Stimulated activated CD4-positive, alpha-beta T cell treated with anti-CD3 and anti-CD28 coated beads, Interleukin-4, amount 100 ng/mL, for 48 hours (primary cell): ENCODE measurements around the gene SHQ1.

ENCODE experiments used
- DNase-seq, 2 donors: peaks; one replicate each; pipeline ENCODE4 v3.0.0-alpha.2; 2020; ENCODE audit warnings: low read depth in 2 of 2

The SHQ1 gene

DNA sequence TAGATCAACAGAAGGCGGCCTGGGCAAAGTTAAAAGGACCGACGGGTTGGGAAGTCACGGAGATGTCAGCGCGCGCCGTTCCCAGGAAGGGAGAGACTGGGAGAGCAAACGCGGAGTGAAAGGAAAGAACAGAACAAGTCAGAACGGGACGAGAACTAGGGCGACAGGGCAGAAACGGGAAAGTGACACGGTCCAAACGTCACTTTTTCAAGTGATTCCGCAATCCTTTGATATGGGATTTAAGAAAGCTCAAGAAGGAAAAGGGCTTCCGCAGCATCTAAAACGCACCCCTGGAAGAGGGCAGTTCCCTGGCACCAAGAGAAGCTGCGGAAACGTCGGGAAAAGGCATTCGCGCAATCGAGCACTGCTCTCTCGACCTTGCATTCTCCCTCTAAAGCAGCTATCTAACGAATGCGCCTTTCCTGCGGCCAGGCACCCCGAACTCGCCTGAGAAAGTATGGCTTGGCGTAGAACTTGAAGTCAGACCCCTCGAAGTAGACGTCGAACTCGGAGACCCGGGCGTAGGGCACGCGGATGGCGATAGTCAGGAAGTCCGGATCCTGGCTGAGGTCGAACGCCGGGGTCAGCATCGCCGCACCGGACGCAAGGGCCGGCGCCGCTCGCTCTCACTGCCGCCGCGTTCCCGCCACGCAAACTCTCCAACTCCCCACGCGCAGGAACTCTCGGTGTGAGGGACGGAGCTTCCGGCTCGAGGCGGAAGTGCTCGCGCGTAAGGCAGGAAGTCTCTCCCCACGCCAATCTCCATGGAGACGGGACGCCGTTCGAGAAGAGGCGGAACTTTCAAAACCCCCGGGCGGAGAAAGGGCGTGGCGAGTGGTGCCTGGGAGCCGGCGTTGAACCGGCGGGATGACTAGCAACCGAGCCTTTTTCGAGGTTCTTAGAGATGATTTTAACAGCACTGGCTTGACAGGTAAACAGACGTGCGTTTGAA is at the start of gene SHQ1:
SHQ1 (minus strand) TSS at position 695 of the 952 bp plus-strand sequence; CDS start at position 590, 105 bp downstream.
- peak; percentile 94 to 96 for DNase-seq

DNA sequence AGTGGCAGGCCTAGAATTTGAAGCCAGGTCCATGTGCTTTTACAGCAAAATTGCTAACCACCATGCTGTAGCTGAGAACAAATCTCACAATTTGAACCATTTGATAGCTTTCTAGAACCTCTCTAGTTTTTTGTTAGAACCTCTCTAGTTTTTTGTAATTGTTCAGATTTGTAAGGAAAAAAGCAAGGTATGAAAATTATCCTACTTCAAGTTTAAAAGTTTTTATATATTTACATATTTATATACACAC is 49.4 kb upstream of the SHQ1 start:
- DNase-seq, result no peak

DNA sequence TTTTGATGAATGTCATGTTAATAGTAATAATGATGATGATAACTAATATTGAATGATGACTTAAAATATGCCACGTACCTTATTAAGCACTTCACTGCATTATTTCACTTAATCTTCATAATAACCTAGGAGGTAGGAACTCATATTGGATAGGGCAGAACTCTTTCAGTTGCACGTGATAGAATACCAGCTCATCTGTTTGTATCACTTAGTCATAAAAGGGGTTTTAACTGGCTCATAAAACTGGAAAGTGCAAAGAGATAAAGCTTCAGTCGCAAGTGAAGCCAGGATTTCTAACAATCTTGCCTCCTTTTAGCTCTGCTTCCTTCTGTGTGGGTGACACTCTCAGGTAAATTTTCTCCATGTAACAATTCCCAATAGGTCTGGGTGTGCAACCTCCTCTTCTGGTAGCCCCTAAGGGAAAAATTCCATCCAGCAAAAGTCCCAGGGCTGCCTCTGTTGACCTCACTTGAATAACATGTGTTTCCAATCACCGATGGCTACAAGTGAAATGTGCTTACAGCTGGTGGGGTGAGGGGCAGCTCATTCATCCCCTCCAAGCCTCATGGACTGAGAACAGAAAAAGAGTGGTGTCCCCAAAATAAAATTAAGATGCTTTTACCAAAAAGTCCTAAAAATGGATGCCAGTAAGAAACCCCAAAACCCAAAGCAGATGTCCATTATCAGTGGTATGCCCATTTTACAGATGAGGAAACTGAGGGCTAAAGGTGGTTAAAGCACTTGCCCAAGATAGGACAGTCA is 48.9 kb upstream of the SHQ1 start:
- no peak for DNase-seq

DNA sequence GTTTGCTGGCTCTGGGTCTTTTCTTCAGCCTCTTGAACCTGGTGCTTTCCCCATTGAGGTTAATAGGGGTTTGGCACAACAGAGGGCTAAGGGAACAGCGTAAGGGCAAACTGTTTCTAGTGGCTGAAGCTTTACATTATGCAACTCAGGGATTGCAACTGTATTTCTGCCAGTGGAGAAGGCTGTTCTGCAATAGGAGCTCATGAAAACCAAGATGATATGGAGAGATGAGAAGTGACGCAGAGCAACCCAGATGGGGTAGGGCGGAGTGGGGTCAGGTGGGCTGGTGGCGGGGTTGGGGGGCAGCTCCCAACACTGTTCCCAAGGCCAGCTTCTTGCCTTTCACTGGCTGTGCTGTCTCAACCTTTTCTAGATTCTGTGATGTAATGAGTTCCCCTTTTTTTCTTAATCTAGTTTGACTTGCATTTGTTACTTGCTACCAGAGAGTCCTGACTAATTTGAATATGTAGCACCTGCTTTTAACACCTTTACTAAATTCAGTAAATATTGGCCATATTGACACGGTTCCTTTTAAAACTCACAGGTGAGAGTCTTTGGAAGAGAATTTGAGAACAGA is 46.8 kb upstream of the SHQ1 start:
- no peak for DNase-seq

DNA sequence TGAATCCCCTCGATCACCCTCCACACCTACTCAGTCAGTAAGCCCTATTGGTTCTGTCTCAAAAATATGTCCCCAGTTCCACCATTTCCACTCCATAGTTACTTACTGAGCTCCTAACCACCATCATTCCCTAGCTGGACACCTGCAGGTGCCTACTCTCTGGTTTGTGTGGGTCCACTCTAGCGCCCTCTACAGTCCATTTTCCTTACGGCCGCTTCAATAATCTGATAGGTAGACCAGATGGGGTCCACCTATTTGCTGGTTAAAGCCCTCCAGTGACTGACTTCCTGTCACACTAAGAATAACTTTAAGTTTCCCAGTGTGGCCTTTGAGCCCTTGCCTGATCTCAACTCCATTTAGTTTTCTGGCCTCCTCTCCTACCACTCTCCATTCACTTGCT is 44.6 kb upstream of the SHQ1 start:
- no peak for DNase-seq

DNA sequence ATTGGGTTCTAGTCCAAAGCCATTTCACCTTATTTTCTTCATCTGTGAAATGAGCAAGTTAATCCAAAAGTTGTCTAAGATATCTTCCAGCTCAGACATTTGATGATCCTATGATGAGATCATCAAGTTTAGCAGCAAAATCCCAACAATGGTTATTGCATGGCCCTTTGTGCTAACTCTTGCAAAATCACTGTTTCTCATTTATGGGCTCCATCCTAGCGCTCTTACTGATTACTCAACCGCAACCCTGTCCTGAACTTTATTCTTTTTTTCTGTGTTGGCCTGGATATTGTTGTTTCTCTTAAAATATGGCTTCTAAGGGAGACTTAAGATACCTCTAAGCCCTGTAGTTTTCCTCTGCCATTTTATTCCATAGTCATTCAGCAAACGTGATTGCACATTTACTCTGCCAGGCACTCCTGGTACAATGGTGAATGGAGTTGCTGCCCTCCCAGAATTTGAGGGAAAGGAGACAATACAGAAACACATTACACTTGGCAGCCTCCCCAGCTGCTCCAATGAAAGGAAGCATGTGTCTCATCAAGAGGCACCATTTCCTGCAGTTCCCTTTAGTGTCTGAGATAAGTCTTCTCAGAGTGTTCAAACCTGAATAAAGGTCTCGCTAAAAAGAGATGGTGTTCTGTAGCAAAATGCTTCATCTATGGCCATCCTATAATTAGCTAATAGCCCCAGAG is 44.0 kb upstream of the SHQ1 start:
- DNase-seq, result no peak

DNA sequence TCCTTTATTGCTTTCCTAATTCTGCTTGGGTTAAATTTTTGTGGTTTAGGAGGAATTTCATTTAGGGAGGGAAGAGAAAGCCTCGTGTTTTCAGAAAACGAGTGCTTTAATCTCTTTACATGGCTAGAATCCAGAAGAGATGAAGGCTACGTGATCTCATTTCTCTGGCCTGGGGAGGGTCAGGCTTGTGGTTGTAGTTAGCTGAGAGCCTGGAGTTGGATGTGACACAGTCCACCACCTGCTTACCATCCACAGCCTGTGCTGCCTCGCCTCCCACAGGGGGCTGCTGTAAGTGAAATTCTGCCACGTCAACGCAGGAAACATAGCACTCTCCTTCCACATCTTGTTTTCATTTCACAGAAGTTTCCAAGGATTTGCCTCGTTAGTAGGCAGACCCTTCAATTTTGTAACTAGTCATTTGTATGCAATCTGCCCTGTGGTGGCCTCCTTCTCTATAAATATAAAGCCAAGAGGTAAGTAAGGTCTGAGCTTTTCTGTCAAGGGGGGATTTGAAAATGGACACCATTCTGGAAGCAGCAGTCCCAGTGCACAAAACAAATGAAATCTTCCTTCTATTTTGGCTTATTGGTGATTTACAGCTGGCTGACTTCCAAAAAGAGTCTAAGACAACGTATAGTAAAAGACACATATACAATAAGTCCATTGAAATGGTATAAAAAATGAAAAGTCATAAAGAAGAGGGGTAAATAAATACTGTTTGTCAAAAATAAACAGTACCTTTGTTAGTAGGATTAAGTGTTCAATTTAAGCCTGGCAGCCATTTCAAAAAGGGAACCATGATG is 43.0 kb upstream of the SHQ1 start:
- DNase-seq, result no peak

DNA sequence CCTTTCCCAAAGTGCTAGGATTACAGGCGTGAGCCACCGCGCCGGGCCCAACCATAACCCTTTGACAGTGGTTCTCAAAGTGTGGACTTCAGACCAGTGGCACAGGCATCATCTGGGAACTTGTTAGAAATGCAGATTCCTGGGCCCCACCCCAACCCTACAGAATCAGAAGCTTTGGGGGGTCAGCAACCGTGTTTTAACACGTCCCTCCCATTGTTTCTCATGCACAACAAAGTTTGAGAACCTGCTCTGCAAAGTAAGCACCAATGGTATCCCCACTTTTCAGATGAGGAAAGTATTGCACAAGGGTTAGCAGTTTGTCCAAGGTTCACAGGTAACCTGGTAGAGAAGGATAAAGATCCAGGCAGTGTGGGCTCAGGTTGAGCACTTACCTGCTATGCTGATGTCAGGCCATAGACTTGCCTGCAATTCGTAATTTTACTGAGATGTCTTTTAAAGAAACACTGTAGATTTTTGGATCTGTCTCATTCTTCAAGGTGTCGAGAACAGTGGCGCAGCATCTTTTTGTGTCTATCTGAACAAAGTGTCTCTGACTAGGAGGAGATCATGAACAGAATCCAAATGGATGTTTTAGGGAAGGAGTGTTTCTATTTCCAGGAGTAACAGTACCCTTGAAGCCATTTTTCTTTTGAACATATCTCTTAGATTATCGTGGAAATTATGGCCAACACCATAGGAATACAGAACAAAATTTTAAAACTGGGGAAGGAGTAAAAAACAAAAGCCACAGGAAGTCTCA is 42.1 kb upstream of the SHQ1 start:
- no peak for DNase-seq

DNA sequence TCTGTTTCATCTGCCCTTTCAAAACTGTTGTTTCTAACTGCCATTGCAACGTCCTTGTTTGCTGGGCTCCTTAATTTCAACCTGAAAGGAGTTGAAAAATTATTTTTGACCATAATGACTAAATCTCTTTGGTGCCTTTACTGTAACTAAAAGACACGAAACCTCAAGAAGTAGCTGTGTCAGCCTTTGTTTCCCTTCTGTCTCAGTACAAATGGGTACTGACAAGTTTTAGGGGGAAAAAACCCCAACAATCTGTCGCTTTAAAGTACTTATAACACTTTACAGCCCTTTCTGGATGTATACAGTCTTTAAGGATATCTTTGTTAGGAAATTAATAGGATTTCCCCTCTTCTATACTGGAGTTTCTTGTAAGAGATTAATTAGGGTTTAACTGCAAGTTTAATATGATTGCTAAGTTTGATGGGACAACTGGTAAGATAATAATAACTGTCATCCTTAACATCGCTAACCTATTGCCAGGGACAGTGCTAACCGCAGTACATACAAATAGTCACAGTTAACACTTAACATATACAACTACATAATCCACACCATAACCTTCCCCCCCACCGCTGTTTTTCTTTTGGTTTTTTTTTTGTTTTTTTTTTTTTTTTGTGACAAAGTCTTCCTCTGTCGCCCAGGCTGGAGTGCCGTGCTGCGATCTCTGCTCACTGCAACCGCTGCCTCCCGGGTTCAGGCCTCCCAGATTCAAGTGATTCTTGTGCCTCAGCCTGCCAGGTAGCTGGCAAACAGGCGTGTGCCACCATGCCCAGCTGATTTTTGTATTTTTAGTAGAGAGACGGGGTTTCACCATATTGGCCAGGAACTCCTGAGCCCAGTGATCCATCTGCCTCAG is 41.3 kb upstream of the SHQ1 start:
- no peak for DNase-seq

DNA sequence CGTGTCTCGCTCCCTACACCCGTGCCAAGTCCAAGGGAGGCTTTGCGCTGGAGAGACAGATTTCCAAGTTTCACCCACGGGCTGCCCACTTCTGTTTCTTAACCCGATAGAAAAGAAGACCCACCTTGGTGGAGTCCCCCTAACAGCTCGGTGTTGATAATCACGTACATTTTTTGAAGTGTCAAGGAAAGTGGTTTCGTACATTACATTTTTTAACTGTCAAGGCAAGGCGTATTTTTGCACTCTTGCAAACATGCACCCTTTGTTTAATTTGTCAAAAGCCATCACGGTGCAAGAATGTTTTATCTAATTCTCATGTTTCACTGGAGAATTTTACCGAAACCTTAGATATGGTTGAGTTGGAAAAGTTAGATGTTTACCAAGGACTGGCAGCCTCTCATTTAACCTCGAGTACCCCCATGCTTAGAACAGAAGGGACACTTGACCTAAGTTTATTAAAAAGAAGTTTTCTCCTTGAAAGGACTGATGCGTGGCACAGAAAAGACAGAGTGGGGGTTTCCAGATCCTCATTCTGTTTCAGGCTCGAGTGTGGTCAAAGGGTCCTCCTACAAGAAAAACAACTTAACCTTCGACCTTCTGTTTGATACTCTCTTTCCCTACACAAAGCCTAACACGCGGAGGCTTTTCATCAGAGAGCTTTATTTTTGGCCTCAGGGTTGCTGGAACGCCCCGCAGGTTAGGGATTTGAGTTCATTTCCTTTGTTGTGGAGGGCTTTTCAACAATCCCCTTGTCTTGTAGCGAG is 40.5 kb upstream of the SHQ1 start:
- DNase-seq, result no peak

DNA sequence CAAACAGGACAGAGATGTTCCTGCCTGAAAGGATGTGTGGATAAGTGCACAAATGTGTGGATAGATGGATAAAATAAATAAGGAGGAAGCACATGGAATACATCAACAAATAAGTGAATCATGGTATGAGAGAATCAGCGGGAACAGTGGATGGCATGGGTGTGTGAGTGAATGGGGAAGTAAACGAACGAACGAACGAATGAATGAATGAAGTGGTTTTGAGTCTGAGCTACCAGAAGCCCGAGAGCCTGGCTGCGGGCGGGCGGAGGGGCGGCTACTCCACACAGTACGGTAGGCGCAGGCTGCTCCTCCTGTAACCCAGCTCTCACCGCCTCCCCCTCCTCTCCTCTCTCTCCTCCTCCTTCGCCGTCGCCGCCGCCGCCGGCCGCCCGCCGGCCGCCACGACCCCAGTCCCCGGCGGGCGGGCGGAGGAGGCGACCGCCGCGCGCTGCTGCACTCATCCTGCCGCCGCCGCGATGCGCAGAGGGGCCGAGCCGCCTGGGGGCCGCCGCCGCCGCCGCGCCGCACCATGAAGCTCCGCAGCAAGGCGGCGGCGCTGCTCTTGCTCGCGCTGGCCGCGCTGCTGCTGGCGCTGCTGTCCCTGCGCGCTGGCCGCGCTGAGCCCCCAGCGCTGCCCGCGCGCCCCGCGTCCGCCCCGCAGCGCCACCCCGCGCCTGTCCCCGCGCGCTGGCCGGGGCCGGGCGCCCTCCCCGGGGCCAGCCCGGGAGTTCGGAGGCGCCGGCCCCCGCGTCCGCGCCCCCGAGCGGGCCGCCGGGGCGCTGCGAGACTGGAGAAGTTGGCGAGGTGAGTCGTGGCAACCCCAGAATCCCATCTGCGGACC is 39.7 kb upstream of the SHQ1 start, which contains the start of gene GXYLT2:
GXYLT2 (plus strand) TSS at position 342 of the 841 bp plus-strand sequence; CDS start at position 530, 188 bp downstream.
- DNase-seq, result peak; percentile 16 to 19

DNA sequence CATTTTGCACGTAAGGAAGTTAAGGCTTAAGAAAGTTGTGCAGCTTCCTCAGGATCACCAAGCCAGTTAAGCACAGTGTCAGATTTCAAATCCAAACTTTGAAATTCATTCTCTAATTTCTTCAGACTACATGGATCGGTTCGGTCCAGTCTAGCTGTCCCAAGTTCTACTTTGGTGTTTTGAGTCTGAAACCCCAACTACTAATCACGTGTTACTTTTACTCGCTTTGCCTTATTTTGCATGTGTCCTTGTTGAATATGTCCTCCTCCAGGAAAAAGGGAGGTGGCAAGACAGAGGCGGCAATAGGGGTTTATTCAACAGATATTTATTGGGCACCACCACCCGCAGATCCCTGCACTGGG is 39.1 kb upstream of the SHQ1 start:
- DNase-seq, result no peak

DNA sequence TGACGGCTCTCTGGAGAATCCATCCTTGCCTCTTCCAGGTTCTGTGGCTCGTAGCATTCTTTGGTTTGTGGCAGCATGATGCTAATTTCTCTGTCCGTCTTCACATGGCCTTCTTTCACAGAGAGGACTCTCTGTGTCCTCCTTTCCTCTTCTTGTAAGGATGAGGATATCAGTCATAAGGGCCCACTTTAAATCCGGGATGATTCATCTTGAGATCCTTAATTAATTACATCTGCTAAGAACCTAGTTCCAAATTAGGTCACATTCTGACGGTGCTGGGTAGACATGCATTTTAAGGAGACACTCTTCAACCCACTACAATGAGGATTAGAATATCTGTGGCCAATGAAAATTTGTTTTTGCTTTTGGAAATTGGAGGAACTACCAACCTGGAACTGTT is 23.9 kb upstream of the SHQ1 start:
- no peak for DNase-seq

DNA sequence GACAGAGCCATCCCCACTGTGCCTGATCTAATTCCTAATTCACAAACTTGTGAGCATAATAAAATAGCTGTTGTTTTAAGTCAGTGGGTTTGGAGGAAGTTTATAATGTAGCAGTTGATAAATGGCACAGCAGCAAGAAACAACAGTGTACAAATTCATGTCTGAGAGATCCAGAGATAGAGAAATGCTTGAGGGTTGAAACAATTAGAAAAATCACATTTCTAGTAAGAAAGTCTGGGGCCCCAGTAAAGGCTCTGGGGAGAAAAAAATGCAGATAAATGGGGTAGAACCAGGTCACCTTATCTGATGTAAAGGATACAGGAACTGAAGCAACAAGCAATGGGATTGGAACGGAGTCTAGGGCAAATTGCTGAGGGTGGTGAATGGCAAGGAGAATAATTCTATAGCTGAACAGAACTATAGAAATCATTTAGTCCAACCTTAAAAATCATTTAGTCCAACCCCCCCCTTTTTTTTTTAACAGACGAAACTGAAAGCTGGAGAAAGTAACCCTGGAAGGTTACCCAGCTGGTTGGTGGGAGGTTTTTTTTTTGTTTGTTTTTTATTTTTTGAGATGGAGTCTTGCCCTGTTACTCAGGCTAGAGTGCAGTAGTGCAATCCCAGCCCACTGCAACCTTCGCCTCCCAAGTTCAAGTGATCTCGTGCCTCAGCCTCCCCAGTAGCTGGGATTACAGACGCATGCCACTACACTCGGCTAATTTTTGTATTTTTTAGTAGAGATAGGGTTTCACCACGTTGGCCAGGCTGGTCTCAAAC is 14.3 kb upstream of the SHQ1 start:
- no peak for DNase-seq

DNA sequence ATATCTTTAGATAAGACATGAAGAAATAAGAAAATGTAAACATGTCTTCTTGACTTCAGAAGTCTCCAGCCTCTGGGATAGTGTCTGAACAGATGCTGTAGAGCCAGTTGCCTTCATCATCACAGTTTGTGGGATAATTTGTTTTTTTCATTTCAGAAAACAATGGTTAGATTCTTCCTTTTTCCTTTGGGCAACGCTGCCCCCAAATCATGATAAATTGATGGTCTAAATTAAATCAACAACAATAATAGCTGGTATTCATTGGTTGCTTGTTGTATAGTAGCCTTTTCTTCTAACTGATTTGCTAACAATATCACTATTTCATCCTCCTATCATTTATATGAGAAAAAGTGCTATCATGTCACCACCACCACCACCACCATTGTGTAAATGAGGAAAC is 12.6 kb upstream of the SHQ1 start:
- DNase-seq, result no peak

DNA sequence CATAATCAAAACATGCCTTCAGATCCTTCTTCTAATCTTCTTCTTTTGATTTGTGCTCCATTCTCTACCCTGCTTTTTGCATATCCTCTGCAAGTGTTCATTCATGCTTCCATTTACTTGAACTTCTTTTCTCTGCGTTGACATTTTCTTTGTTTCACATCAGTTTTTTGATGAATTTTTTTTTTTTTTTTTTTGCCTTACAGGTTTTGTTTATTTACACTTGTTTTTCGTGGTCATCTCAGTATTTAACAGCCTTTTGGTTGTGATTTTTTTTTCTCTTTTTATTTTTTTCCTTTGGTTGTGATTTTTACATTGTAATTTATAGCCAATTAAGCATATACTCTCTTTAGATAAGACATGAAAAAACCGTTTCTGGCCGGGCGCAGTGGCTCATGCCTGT is 11.8 kb upstream of the SHQ1 start:
- no peak for DNase-seq

DNA sequence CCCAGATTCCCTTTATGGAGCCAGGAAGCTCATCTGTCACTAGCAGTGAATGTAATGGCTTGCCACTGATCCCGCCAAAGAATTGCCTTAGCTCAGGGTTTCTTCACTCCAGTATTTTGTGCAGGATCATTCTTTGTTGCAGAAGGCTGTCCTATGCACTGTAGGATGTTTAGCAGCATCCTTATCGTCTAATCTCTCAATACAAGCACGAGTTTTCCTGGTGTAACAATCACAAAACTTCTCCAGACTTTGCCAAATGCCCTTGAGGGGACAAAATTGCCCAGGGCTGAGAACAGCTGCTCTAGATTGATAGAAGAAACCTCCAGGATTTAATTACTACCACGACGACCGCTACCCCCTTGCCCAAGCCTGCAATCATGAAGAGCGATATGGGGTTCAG is 6.8 kb upstream of the SHQ1 start:
- no peak for DNase-seq
